HepG2 (cell line): ENCODE measurements around the gene FAH. TPM values are rescaled to one million over a fixed set of nuclear protein-coding genes. Genes with fewer than 3 reads are reported as not detected.

Experiments used
- EED ChIP-seq: sonication (generic); formaldehyde crosslinking; IDR thresholded peaks from 2 replicates; pipeline ENCODE4 v1.5.0; 2020; ENCODE audit warnings: mild to moderate bottlenecking, missing genetic modification reagents
- ELF3 ChIP-seq: IDR thresholded peaks from 2 replicates; pipeline ENCODE4 v1.6.1; 2016; ENCODE audit warnings: missing genetic modification reagents, missing compliant biosample characterization
- GATAD2A ChIP-seq: IDR thresholded peaks from 2 replicates; pipeline ENCODE4 v1.6.1; 2016
- HDAC1 ChIP-seq: sonication (generic); formaldehyde crosslinking; IDR thresholded peaks from 2 replicates; pipeline ENCODE4 v1.5.1; 2020; ENCODE audit warnings: mild to moderate bottlenecking, missing genetic modification reagents
- KDM2A ChIP-seq: sonication (generic); formaldehyde crosslinking; IDR thresholded peaks from 2 replicates; pipeline ENCODE4 v1.4.0; 2020; ENCODE audit warnings: low read depth, missing genetic modification reagents, borderline replicate concordance
- KDM6A ChIP-seq: IDR thresholded peaks from 2 replicates; pipeline ENCODE4 v1.6.1; 2016; ENCODE audit warnings: low read depth
- NCOA2 ChIP-seq: sonication (generic); formaldehyde crosslinking; IDR thresholded peaks from 2 replicates; pipeline ENCODE4 v1.8.0; 2022; ENCODE audit warnings: inconsistent platforms
- RCOR2 ChIP-seq: IDR thresholded peaks from 2 replicates; pipeline ENCODE4 v1.6.1; 2016; ENCODE audit warnings: missing biosample characterization, missing genetic modification reagents
- SUZ12 ChIP-seq: fragments of 150-350 bp; IDR thresholded peaks from 2 replicates; pipeline ENCODE4 v1.6.1; 2014; ENCODE audit warnings: low read depth, low read length
- TAF1 ChIP-seq: sonication (generic); formaldehyde crosslinking; IDR thresholded peaks from 2 replicates; pipeline ENCODE4 v1.4.0; 2020; ENCODE audit warnings: missing genetic modification reagents
- THRA ChIP-seq: sonication (generic); formaldehyde crosslinking; IDR thresholded peaks from 2 replicates; pipeline ENCODE4 v1.4.0; 2020; ENCODE audit warnings: missing genetic modification reagents, borderline replicate concordance
- ZBTB7A ChIP-seq: sonication (generic); formaldehyde crosslinking; IDR thresholded peaks from 2 replicates; pipeline ENCODE4 v1.8.0; 2022; ENCODE audit warnings: mild to moderate bottlenecking, missing genetic modification reagents
- ZNF136 ChIP-seq: sonication (generic); formaldehyde crosslinking; IDR thresholded peaks from 2 replicates; pipeline ENCODE4 v1.8.1; 2022; ENCODE audit warnings: low read depth, mild to moderate bottlenecking, moderate library complexity, missing genetic modification reagents
- ZNF3 ChIP-seq: IDR thresholded peaks from 2 replicates; pipeline ENCODE4 v1.7.0; 2017; ENCODE audit warnings: inconsistent platforms
- ZNF318 ChIP-seq: sonication (generic); formaldehyde crosslinking; IDR thresholded peaks from 2 replicates; pipeline ENCODE4 v1.4.0; 2020; ENCODE audit warnings: mild to moderate bottlenecking, missing genetic modification reagents
- ZNF446 ChIP-seq: sonication (generic); formaldehyde crosslinking; IDR thresholded peaks from 2 replicates; pipeline ENCODE4 v1.5.0; 2020; ENCODE audit warnings: mild to moderate bottlenecking, missing genetic modification reagents
- polyA plus RNA-seq, 8 experiments: library from polyadenylated mRNA; depleted of rRNA in 3 of 8; stranded (reverse) in 7 of 8; unstranded in 1 of 8; fragments of >200 nt; fragmentation: Illumina TruSeq in 4 of 8; extraction: Trizol in 4 of 8; gene quantifications; 2 replicates each; pipeline versions ENCODE4 v1.2.1 to v1.2.3, GENCODE V29; 2011 to 2016; ENCODE audit warnings: low read depth in 4 of 8, missing spikeins in 1 of 8, mixed read lengths in 1 of 8; ENCODE audit not compliant: insufficient read depth in 1 of 8
- total RNA-seq, 5 experiments: library from RNA; depleted of rRNA; stranded (reverse); fragments of >200 nt; fragmentation: Illumina TruSeq; extraction: Trizol; gene quantifications; 2 replicates each; pipeline ENCODE4 v1.2.3, GENCODE V29; 2016; ENCODE audit warnings: low read depth in 1 of 5
- TF ChIP-seq, protein P1 (sequence below): sonication (generic); formaldehyde crosslinking; IDR thresholded peaks from 2 replicates; pipeline ENCODE4 v1.4.0; 2020; ENCODE audit warnings: missing genetic modification reagents
- TF ChIP-seq, protein P2 (sequence below): sonication (generic); formaldehyde crosslinking; IDR thresholded peaks from 2 replicates; pipeline ENCODE4 v1.8.0; 2022; ENCODE audit warnings: mild to moderate bottlenecking, missing genetic modification reagents

Gene FAH
- total and polyA plus RNA-seq, 2 of the 13 experiments (the other 11 are each of a cell fraction or from before 2014, with no cell fraction given): 36.6 to 75.0 TPM

GRCh38 chr15:80171787-80172186, 19.0 kb downstream of the FAH start (continued):
- TF ChIP-seq, protein P1, sequence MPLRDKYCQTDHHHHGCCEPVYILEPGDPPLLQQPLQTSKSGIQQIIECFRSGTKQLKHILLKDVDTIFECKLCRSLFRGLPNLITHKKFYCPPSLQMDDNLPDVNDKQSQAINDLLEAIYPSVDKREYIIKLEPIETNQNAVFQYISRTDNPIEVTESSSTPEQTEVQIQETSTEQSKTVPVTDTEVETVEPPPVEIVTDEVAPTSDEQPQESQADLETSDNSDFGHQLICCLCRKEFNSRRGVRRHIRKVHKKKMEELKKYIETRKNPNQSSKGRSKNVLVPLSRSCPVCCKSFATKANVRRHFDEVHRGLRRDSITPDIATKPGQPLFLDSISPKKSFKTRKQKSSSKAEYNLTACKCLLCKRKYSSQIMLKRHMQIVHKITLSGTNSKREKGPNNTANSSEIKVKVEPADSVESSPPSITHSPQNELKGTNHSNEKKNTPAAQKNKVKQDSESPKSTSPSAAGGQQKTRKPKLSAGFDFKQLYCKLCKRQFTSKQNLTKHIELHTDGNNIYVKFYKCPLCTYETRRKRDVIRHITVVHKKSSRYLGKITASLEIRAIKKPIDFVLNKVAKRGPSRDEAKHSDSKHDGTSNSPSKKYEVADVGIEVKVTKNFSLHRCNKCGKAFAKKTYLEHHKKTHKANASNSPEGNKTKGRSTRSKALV (CRISPR knock-in tag): peak; percentile 36; the same call in 1 of the 2 replicates
- TF ChIP-seq ELF3 (CRISPR knock-in tag) (peak; percentile 62; the same call in 1 of the 2 replicates), ZNF136 (CRISPR knock-in tag) (peak; percentile 40; the same call in 1 of the 2 replicates), EED (CRISPR knock-in tag) (no peak), GATAD2A (peak; percentile 81), RCOR2 (CRISPR knock-in tag) (peak; percentile 34; the same call in 1 of the 2 replicates), TAF1 (CRISPR knock-in tag) (no peak), KDM2A (CRISPR knock-in tag) (peak; percentile 42; the same call in 1 of the 2 replicates), KDM6A (peak; percentile 81), ZNF318 (CRISPR knock-in tag) (no peak), ZNF3 (0 out of 2 replicates have a peak, but pooled peaks have one; percentile 22), NCOA2 (CRISPR knock-in tag) (peak; percentile 62; the same call in 1 of the 2 replicates), ZBTB7A (peak; percentile 52; the same call in 1 of the 2 replicates), SUZ12 (no peak), ZNF446 (CRISPR knock-in tag) (no peak), HDAC1 (CRISPR knock-in tag) (peak; percentile 80; the same call in 1 of the 2 replicates), THRA (peak; percentile 51; the same call in 1 of the 2 replicates)
- TF ChIP-seq, protein P2, sequence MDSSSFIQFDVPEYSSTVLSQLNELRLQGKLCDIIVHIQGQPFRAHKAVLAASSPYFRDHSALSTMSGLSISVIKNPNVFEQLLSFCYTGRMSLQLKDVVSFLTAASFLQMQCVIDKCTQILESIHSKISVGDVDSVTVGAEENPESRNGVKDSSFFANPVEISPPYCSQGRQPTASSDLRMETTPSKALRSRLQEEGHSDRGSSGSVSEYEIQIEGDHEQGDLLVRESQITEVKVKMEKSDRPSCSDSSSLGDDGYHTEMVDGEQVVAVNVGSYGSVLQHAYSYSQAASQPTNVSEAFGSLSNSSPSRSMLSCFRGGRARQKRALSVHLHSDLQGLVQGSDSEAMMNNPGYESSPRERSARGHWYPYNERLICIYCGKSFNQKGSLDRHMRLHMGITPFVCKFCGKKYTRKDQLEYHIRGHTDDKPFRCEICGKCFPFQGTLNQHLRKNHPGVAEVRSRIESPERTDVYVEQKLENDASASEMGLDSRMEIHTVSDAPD (CRISPR knock-in tag): peak; percentile 66; the same call in 1 of the 2 replicates
